Endothelial cell of umbilical vein (primary cell): ENCODE results near the gene CHN2.

Experiments used
- POLR2A ChIP-seq: IDR thresholded peaks from 2 replicates; pipeline ENCODE4 v1.6.1; 2012; ENCODE audit warnings: low read depth, mild to moderate bottlenecking, control low read depth, low read length
- POLR2AphosphoS5 ChIP-seq: IDR thresholded peaks from 2 replicates; pipeline ENCODE4 v1.6.1; 2012; ENCODE audit warnings: low read depth, mild to moderate bottlenecking, control low read depth, low read length, moderate library complexity; ENCODE audit not compliant: insufficient read depth
- TF ChIP-seq, protein P1 (sequence below), 2 donors: IDR thresholded peaks; 1 replicate in 1 of 2; 2 replicates in 1 of 2; pipeline ENCODE4 v1.5.1; 2011; ENCODE audit warnings: low read length in 2 of 2, mild to moderate bottlenecking in 2 of 2, moderate library complexity in 2 of 2, control low read depth in 1 of 2, inconsistent platforms in 1 of 2, low read depth in 1 of 2; ENCODE audit not compliant: insufficient read depth in 1 of 2; ENCODE audit errors: extremely low read depth in 1 of 2

DNA sequence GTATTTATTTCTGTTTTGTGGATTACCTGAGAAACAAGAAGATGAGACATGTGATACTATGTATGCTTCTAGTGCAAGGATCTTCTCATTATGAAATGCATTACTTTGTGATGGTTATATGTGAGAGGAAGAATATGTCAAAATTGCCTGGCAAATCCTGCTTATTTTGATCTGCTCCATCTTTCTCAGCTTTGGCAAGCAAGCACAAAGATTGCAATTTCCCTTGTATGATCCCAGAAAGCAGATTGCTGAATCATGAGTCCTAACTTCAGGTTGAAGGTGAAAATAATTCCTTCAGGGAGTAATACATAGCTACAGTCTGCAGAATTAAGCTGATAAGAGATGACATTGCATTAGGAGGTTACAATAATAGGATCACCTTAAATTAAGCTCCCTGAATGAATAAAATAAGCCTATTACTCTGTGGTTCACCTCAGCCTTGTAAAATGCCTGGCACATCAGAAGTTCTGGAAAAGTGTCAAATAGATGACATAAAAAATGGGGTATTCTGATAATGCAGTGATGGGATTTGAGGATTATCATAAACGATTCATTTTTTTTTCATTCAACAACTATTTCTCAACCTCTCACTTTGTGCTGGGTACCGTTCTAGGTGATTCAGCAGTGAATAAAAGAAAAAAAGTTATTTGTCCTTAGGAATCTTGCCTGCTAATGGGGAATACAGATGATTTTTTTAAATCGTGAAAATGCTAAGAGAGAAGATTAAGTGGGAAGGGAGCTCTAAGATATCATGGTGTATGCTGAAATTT lies 120.7 kb downstream of the CHN2 start:
- TF ChIP-seq POLR2AphosphoS5 (no peak), POLR2A (no peak)
- TF ChIP-seq, protein P1, sequence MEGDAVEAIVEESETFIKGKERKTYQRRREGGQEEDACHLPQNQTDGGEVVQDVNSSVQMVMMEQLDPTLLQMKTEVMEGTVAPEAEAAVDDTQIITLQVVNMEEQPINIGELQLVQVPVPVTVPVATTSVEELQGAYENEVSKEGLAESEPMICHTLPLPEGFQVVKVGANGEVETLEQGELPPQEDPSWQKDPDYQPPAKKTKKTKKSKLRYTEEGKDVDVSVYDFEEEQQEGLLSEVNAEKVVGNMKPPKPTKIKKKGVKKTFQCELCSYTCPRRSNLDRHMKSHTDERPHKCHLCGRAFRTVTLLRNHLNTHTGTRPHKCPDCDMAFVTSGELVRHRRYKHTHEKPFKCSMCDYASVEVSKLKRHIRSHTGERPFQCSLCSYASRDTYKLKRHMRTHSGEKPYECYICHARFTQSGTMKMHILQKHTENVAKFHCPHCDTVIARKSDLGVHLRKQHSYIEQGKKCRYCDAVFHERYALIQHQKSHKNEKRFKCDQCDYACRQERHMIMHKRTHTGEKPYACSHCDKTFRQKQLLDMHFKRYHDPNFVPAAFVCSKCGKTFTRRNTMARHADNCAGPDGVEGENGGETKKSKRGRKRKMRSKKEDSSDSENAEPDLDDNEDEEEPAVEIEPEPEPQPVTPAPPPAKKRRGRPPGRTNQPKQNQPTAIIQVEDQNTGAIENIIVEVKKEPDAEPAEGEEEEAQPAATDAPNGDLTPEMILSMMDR (IDR thresholded peaks at IDR 0.05; ENCODE audit: extremely low read depth in 1 of 2, insufficient read depth in 1 of 2, low read depth in 1 of 2, low read length in 2 of 2), result no peak
